Adrenal gland (tissue), 5 donors: ENCODE data around the gene NEK9.

ENCODE experiments used
- CTCF ChIP-seq, 6 experiments: fragments of 450-650 bp in 4 of 6; fragments of 200-600 bp in 2 of 6; sonication (generic) in 1 of 6; IDR thresholded peaks; 1 replicate in 5 of 6; 2 replicates in 1 of 6; pipeline versions ENCODE4 v1.5.1 to v1.8.0; 2016 to 2021; ENCODE audit warnings: antibody characterized with exemption in 6 of 6, mild to moderate bottlenecking in 2 of 6, moderate library complexity in 1 of 6
- POLR2A ChIP-seq, 2 donors: fragments of 450-650 bp; IDR thresholded peaks; one replicate each; pipeline ENCODE4 v1.6.1; 2017; ENCODE audit warnings: antibody characterized with exemption in 2 of 2, mild to moderate bottlenecking in 2 of 2, moderate library complexity in 1 of 2
- donor health status: DM: no; HTN: no; CAD: no.

- TF ChIP-seq CTCF (IDR thresholded peaks at IDR 0.05) (no peak), POLR2A (IDR thresholded peaks at IDR 0.05) (no peak)
These were observed 34.1 kb downstream of the NEK9 start for GRCh38 chr14:75092698-75093097.
